Panc1 (cell line): Measurements from ENCODE around the gene HOXA7. TPM values are rescaled to one million over a fixed set of nuclear protein-coding genes. Genes with fewer than 3 reads are reported as not detected.
A peak's percentile ranks its signal among the peaks of the same experiment; 100 is the strongest.

Source experiments
- ATAC-seq: fragments of 200-7000 bp; cut with Tn5 transposase; 2 replicates; pipeline ENCODE4 v1.9.1; 2020; ENCODE audit warnings: mild to moderate bottlenecking, moderate library complexity
- BruUV-seq: library from RNA; stranded (reverse); fragments of 400-500 nt; replicated peaks from 2 replicates; lab custom pipeline; 2021; lab: Mats Ljungman, UMichigan
- CTCF ChIA-PET: fragments of 300-600 bp; sonication (Branson Sonifier 250); formaldehyde crosslinking; loops from one replicate; lab custom pipeline; 2022; ENCODE audit warnings: antibody characterized with exemption; lab: Charles Lee
- POLR2A ChIA-PET: fragments of 300-600 bp; sonication (Branson Sonifier 250); formaldehyde crosslinking; loops from one replicate; lab custom pipeline; 2022; ENCODE audit warnings: antibody characterized with exemption; lab: Charles Lee
- DNase-seq: peaks from one replicate; pipeline ENCODE4 v3.0.0-alpha.2; 2010; ENCODE audit warnings: low read depth, low spot score
- H3K27ac ChIP-seq: 2 replicates; pipeline ENCODE4 v1.5.1; 2011; ENCODE audit warnings: mild to moderate bottlenecking, low read length, inconsistent platforms
- H3K27me3 ChIP-seq: fragments of 200-500 bp; sonication (Bioruptor generic); 2 replicates; pipeline ENCODE4 v1.6.0; 2014; ENCODE audit warnings: low read length, inconsistent platforms; ENCODE audit not compliant: control insufficient read depth, insufficient read depth
- H3K36me3 ChIP-seq: fragments of 200-500 bp; sonication (Bioruptor generic); 2 replicates; pipeline ENCODE4 v1.5.1; 2014; ENCODE audit warnings: inconsistent platforms, mild to moderate bottlenecking, low read length, moderate library complexity; ENCODE audit not compliant: control insufficient read depth, insufficient read depth
- H3K4me1 ChIP-seq: 2 replicates; pipeline ENCODE4 v1.5.1; 2011; ENCODE audit warnings: inconsistent platforms, mild to moderate bottlenecking, low read length, moderate library complexity; ENCODE audit not compliant: control insufficient read depth, insufficient read depth
- H3K4me3 ChIP-seq, 2 experiments: 2 replicates each; pipeline ENCODE4 v1.5.1; 2011 to 2012; ENCODE audit warnings: low read depth in 2 of 2, low read length in 2 of 2, mild to moderate bottlenecking in 2 of 2, inconsistent platforms in 1 of 2, moderate library complexity in 1 of 2
- H3K9me3 ChIP-seq: fragments of 200-500 bp; sonication (Bioruptor generic); 2 replicates; pipeline ENCODE4 v1.5.1; 2014; ENCODE audit warnings: low read depth, mild to moderate bottlenecking, inconsistent platforms, low read length, moderate library complexity; ENCODE audit not compliant: control insufficient read depth, insufficient read depth
- POLR2AphosphoS5 ChIP-seq: IDR thresholded peaks from 2 replicates; pipeline ENCODE4 v1.6.1; 2012; ENCODE audit warnings: mild to moderate bottlenecking, low read depth, low read length, moderate library complexity
- REST ChIP-seq, 2 experiments: IDR thresholded peaks; 2 replicates each; pipeline ENCODE4 v1.6.1; 2011 to 2012; ENCODE audit warnings: low read depth in 2 of 2, control low read depth in 1 of 2, low read length in 1 of 2, mild to moderate bottlenecking in 1 of 2, moderate library complexity in 1 of 2; ENCODE audit not compliant: insufficient read depth in 1 of 2
- SIN3A ChIP-seq: IDR thresholded peaks from 2 replicates; pipeline ENCODE4 v1.6.1; 2012; ENCODE audit warnings: low read depth, mild to moderate bottlenecking, low read length, moderate library complexity, borderline replicate concordance; ENCODE audit not compliant: insufficient read depth
- TCF7L2 ChIP-seq: IDR thresholded peaks from 2 replicates; pipeline ENCODE4 v1.6.1; 2011; ENCODE audit warnings: mild to moderate bottlenecking, low read depth, low read length, inconsistent platforms
- in situ Hi-C: cut with HindIII; loops from 2 replicates; pipeline ENCODE4 v1.10.0; 2016; ENCODE audit warnings: low sequenced_read_pairs, low pct_unique_long_range_greater_than_20kb
- intact Hi-C: fragments of 100-400 bp; cut with micrococcal nuclease; formaldehyde crosslinking; loops from one replicate; pipeline ENCODE4 v1.10.0; 2022; ENCODE audit not compliant: unreplicated experiment
- total RNA-seq: library from RNA; stranded (reverse); gene quantifications from one replicate; pipeline ENCODE4 v1.2.1, GENCODE V29; 2021; ENCODE audit not compliant: unreplicated experiment
- TF ChIP-seq, protein P1 (sequence below): fragments of 450-650 bp; IDR thresholded peaks from 2 replicates; pipeline ENCODE4 v1.5.1; 2017; ENCODE audit warnings: mild to moderate bottlenecking

HOXA7 gene
- total RNA-seq, 1 experiment from 2014 or later: not detected

- TSS peak; percentile 77 for BruUV-seq
- in situ Hi-C loops (no loop called here), intact Hi-C loops (no loop called here)
- peak overlapping the region; percentile 60 to 92 for H3K4me3 ChIP-seq
- H3K27me3 ChIP-seq: no peaks in the 10 kb centered on the region
- DNase-seq (no peak), ATAC-seq (no peak)
- TF ChIP-seq, protein P1, sequence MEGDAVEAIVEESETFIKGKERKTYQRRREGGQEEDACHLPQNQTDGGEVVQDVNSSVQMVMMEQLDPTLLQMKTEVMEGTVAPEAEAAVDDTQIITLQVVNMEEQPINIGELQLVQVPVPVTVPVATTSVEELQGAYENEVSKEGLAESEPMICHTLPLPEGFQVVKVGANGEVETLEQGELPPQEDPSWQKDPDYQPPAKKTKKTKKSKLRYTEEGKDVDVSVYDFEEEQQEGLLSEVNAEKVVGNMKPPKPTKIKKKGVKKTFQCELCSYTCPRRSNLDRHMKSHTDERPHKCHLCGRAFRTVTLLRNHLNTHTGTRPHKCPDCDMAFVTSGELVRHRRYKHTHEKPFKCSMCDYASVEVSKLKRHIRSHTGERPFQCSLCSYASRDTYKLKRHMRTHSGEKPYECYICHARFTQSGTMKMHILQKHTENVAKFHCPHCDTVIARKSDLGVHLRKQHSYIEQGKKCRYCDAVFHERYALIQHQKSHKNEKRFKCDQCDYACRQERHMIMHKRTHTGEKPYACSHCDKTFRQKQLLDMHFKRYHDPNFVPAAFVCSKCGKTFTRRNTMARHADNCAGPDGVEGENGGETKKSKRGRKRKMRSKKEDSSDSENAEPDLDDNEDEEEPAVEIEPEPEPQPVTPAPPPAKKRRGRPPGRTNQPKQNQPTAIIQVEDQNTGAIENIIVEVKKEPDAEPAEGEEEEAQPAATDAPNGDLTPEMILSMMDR: no peak
- TF ChIP-seq TCF7L2: 0 out of 2 replicates have a peak, but pooled peaks have one; percentile 45
- H3K27ac ChIP-seq: peak overlapping the region; percentile 99
- no peaks in the 10 kb centered on the region for H3K36me3 ChIP-seq
- ChIA-PET POLR2A (interaction anchor here (3.1 kb wide), 1 partner anchor 19 kb away, joined by 21 read pairs; the partner anchor contains the start of gene HOXA1), CTCF (interaction anchor here (0.6 kb wide), 1 partner anchor 22 kb away, joined by 4 read pairs; no protein-coding TSS in a partner anchor)
- H3K4me1 ChIP-seq: peaks cover 60% of the 10 kb centered on the region
- H3K9me3 ChIP-seq: no peaks in the 10 kb centered on the region
Measured at GRCh38 chr7:27116031-27116961, 40.2 kb downstream of the HOXA7 start.

DNA sequence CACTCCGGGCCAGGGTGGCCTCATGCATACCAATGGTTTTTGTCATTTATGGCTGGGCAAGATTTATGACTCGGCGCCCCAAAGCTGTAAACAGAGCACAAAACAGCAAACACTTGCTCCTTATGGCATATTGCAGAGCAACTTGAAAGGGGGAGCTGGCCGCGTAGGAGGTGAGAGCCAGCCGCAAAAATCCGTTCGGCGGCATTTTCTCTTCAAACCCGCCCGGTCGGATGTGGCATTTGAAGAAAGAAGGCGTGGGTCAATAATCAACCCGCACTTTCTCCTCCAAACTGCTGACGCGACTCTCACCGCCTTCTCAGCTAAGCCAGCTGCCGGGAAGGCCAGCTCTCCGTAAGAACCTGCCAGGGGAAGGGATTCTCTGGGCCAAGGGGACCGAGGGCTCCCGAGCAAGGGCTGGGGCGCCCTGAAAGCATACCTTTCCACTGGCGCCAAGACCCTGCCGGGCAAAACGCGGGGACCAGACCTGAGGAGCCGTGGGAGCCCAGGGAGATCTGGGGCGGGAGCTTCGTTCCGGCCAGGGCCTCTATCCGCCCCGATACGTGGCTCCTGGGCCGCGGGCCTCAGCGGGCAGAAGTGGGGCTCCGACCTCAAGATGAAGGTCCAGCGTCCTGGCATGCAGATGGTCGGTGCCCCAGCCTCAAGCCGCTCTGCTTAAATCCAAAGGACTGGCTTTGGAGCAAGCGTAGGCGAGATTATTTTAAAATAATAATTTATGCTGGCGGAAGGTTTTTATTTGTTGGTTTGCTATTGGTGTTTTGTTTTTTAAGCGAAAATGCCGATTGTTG, 41.1 kb downstream of the HOXA7 start:
- no TSS peak for BruUV-seq
- H3K36me3 ChIP-seq: no peaks in the 10 kb centered on the region
- ATAC-seq (peak; percentile 60), DNase-seq (no peak)
- in situ Hi-C loops: no loop called here
- POLR2A ChIA-PET: interaction anchor here (0.5 to 3.1 kb wide), 3 partner anchors 18 to 823 kb away, joined by 3 to 21 read pairs (median 6); partner anchors contain the start of gene HOXA1
- CTCF ChIA-PET: no interaction called here
- no peaks in the 10 kb centered on the region for H3K27me3 ChIP-seq
- H3K4me3 ChIP-seq: peak overlapping the region; percentile 60 to 92
- H3K9me3 ChIP-seq: no peaks in the 10 kb centered on the region
- intact Hi-C loops: no loop called here
- TF ChIP-seq, protein P1: no peak
- TF ChIP-seq POLR2AphosphoS5: peak; percentile 93
- peak in 1 of 2 experiments; percentile 60; a peak in 2 of 4 replicates for TF ChIP-seq REST (IDR thresholded peaks at IDR 0.05; ENCODE audit: insufficient read depth in 1 of 2, low read depth in 2 of 2, low read length in 1 of 2)
- peak; percentile 100 for TF ChIP-seq TCF7L2
- peak; percentile 76 for TF ChIP-seq SIN3A
- H3K27ac ChIP-seq: peak overlapping the region; percentile 99
- H3K4me1 ChIP-seq: peaks cover 60% of the 10 kb centered on the region
